RWPE1 (cell line): ENCODE measurements around the gene DNAJA4.
A peak's percentile ranks its signal among the peaks of the same experiment; 100 is the strongest.

Experiments
- CTCF ChIA-PET: fragments of 350-600 bp; sonication (Branson Sonifier 250); formaldehyde crosslinking; extraction: SDS; loops from one replicate; lab custom pipeline; 2021; lab: Yijun Ruan, JAX
- POLR2A ChIA-PET: fragments of 400-600 bp; formaldehyde crosslinking; extraction: SDS; loops from one replicate; lab custom pipeline; 2020; ENCODE audit warnings: antibody characterized with exemption; ENCODE audit not compliant: low non-redundant PET; lab: Yijun Ruan, JAX
- DNase-seq: peaks from one replicate; pipeline ENCODE4 v3.0.0; 2012; ENCODE audit warnings: low spot score
- H3K27ac ChIP-seq: fragments of 450-650 bp; 2 replicates; pipeline ENCODE4 v1.5.1; 2017
- CTCF ChIP-seq: fragments of 450-650 bp; conservative IDR thresholded peaks from 2 replicates; pipeline ENCODE4 v1.5.1; 2017; ENCODE audit warnings: low read depth, mild to moderate bottlenecking

Gene DNAJA4

GRCh38 chr15:78260489-78260888 is 3.9 kb upstream of the DNAJA4 start:
- no peak for TF ChIP-seq CTCF
- DNase-seq: no peak
- POLR2A ChIA-PET: no interaction called here
- H3K27ac ChIP-seq: no peak overlapping the region
- CTCF ChIA-PET: interaction anchor here (0.6 to 1.2 kb wide), 2 partner anchors 64 to 150 kb away, joined by 3 read pairs; no protein-coding TSS in a partner anchor

- DNase-seq: no peak
- ChIA-PET CTCF (interaction anchor here (0.6 to 1.2 kb wide), 3 partner anchors 65 to 153 kb away, joined by 3 read pairs; no protein-coding TSS in a partner anchor), POLR2A (no interaction called here)
- no peak for TF ChIP-seq CTCF
- no peak overlapping the region for H3K27ac ChIP-seq
Observed at GRCh38 chr15:78261062-78261461, 3.3 kb upstream of the DNAJA4 start.

- ChIA-PET POLR2A (no interaction called here), CTCF (interaction anchor here (0.6 to 0.7 kb wide), 2 partner anchors 12 to 48 kb away, joined by 3 read pairs; no protein-coding TSS in a partner anchor)
- no peak for TF ChIP-seq CTCF
- H3K27ac ChIP-seq: no peak overlapping the region
- no peak for DNase-seq
Observed at GRCh38 chr15:78263351-78263781, 996 bp upstream of the DNAJA4 start.

GRCh38 chr15:78263907-78264303 is 457 bp upstream of the DNAJA4 start:
- TF ChIP-seq CTCF: no peak
- no peak for DNase-seq
- no peak overlapping the region for H3K27ac ChIP-seq
- ChIA-PET POLR2A (no interaction called here), CTCF (interaction anchor here (0.7 kb wide), 1 partner anchor 11 kb away, joined by 3 read pairs; no protein-coding TSS in a partner anchor)

GRCh38 chr15:78265137-78265460 is 737 bp downstream of the DNAJA4 start:
- DNase-seq: no peak
- CTCF ChIA-PET: interaction anchor here (1.0 kb wide), 1 partner anchor 174 kb away, joined by 3 read pairs; no protein-coding TSS in a partner anchor
- H3K27ac ChIP-seq: no peak overlapping the region
- TF ChIP-seq CTCF: no peak
- POLR2A ChIA-PET: no interaction called here

GRCh38 chr15:78265752-78266224 is 1.4 kb downstream of the DNAJA4 start:
- TF ChIP-seq CTCF: no peak
- peak; percentile 57 for DNase-seq
- POLR2A ChIA-PET: no interaction called here
- CTCF ChIA-PET: interaction anchor here (0.6 to 1.0 kb wide), 3 partner anchors 14 to 240 kb away, joined by 3 to 5 read pairs (median 3); no protein-coding TSS in a partner anchor
- no peak overlapping the region for H3K27ac ChIP-seq
